Heart right ventricle (tissue), 16 donors: ENCODE data around the gene ZSCAN20. TPM values are rescaled to one million over a fixed set of nuclear protein-coding genes. Genes with fewer than 3 reads are reported as not detected.
"Not testable (repeated sequence)": the region's sequence is repeated elsewhere in the genome, so short reads cannot be mapped to it uniquely, and the experiment has no call there.

Experiments used
- ATAC-seq, 8 donors: fragments of 200-7000 bp; cut with Tn5 transposase; one replicate each; pipeline ENCODE4 v1.9.1; 2020; ENCODE audit warnings: mild to moderate bottlenecking in 8 of 8, moderate library complexity in 8 of 8, moderate number of reproducible peaks in 1 of 8
- DNase-seq, 2 donors: peaks; one replicate each; pipeline ENCODE4 v3.0.0-alpha.2; 2020
- H3K27ac ChIP-seq, 10 donors: fragments of 200-600 bp; sonication (generic) in 2 of 10; one replicate each; pipeline versions ENCODE4 v1.5.0 to v1.8.0; 2020 to 2022; ENCODE audit warnings: mild to moderate bottlenecking in 3 of 10
- H3K27me3 ChIP-seq, 7 donors: fragments of 200-600 bp; one replicate each; pipeline ENCODE4 v1.8.0; 2021 to 2022; ENCODE audit warnings: mild to moderate bottlenecking in 2 of 7
- H3K36me3 ChIP-seq, 9 donors: fragments of 200-600 bp; sonication (generic) in 1 of 9; one replicate each; pipeline versions ENCODE4 v1.5.0 to v1.8.0; 2020 to 2022; ENCODE audit warnings: mild to moderate bottlenecking in 2 of 9
- H3K4me1 ChIP-seq, 9 donors: fragments of 200-600 bp; sonication (generic) in 1 of 9; one replicate each; pipeline versions ENCODE4 v1.5.0 to v1.8.0; 2020 to 2022; ENCODE audit warnings: mild to moderate bottlenecking in 4 of 9
- H3K4me3 ChIP-seq, 10 donors: fragments of 200-600 bp; sonication (generic) in 2 of 10; one replicate each; pipeline versions ENCODE4 v1.5.0 to v1.8.0; 2020 to 2022; ENCODE audit warnings: mild to moderate bottlenecking in 7 of 10, moderate library complexity in 2 of 10
- H3K9me3 ChIP-seq, 11 donors: fragments of 200-600 bp in 10 of 11; sonication (generic) in 2 of 11; one replicate each; pipeline versions ENCODE4 v1.5.0 to v1.8.0; 2013 to 2022; ENCODE audit warnings: mild to moderate bottlenecking in 2 of 11, control low read depth in 1 of 11, moderate library complexity in 1 of 11
- CTCF ChIP-seq, 9 donors: fragments of 200-600 bp; sonication (generic) in 2 of 9; IDR thresholded peaks; one replicate each; pipeline versions ENCODE4 v1.5.0 to v1.8.0; 2021 to 2022; ENCODE audit warnings: antibody characterized with exemption in 9 of 9, mild to moderate bottlenecking in 5 of 9, moderate library complexity in 1 of 9
- WGBS, 2 donors: extraction: QIAGEN DNeasy Blood & Tissue Kit; methylation state at CpG; one replicate each; pipeline ENCODE4 v1.1.7; 2013; ENCODE audit warnings: inconsistent platforms in 1 of 2; 5-methylcytosine and 5-hydroxymethylcytosine counted together
- intact Hi-C, 10 donors: fragments of 100-400 bp; cut with DNase I; formaldehyde crosslinking; loops; one replicate each; pipeline versions ENCODE4 v1.11.1 to v1.14.2; 2022
- polyA plus RNA-seq, 2 donors: library from polyadenylated mRNA; stranded (reverse); fragments of 200-250 nt; gene quantifications; one replicate each; pipeline ENCODE4 v1.2.3, GENCODE V29; 2013
- total RNA-seq, 10 donors: library from RNA; stranded (reverse); fragmentation: NEBNext Ultra II Directional in 3 of 10; extraction: Animal tissue kit (Norgen Biotek cat#: 25700) in 3 of 10; gene quantifications; one replicate each; pipeline versions ENCODE4 v1.2.1 to v1.2.4, GENCODE V29; 2021 to 2023
- donor health status: Arrhythmogenic right ventricular cardiomyopathy.
- donor health status: ischemic (EF 13 %, LVEDD 7.1; RV severe dilation, severe dysfunction).
- donor health status: healthy with polysubstance abuse.
- donor health status: DM: no; HTN: yes; CAD: no.
- donor health status: DM: no; HTN: no; CAD: no.
- donor health status: ischemic (EF 25% LVEDD 6.9; RV normal size, moderate dysfunction).
- donor health status: ischemic (EF 25% LVEDD 5.7; RV mildly dilated, moderate dysfunction).
- donor health status: healthy.
- donor health status: DM: yes; HTN: yes; CAD: no.
- donor health status: Ischemic cardiomyopathy.
- donor health status: ischemic (EF 35%, LVEDD 5.7; RV mildly dilated, moderate dysfunction).
- donor health status: nonischemic (EF 11% LVEDD 7.7; RV severe dilation, severe dysfunction).
- donor health status: DM: yes; HTN: yes; CAD: no.
- donor health status: PGD.
- donor health status: ischemic (EF 29% LVEDD 5.4; RV normal size, mild dysfunction).
- donor health status: nonischemic (EF 23%, LVEDD 6.1; RV moderate dilation, normal function).

ZSCAN20 gene
- total and polyA plus RNA-seq, 12 donors, result 0.83 to 9.3 (median 5.6) TPM

- ATAC-seq, result no peak
- WGBS, 2 donors, result 74 to 85% methylated on average over 1 of the region's 1 CpG
- intact Hi-C loops, result no loop called here
Measured at GRCh38 chr1:33503506-33503905, 31.1 kb downstream of the ZSCAN20 start.

GRCh38 chr1:33507661-33508060 lies 35.2 kb downstream of the ZSCAN20 start:
- H3K9me3 ChIP-seq, result peaks cover 0 to 5% (median 0%) of the 10 kb centered on the region in 11 donors
- H3K27ac ChIP-seq, result no peak overlapping the region
- WGBS, 2 donors, result 93 to 98% methylated on average over 3 of the region's 3 CpGs
- H3K36me3 ChIP-seq, result no peaks in the 10 kb centered on the region
- no peaks in the 10 kb centered on the region for H3K4me1 ChIP-seq
- TF ChIP-seq CTCF (IDR thresholded peaks at IDR 0.05), result no peak
- no peak overlapping the region for H3K4me3 ChIP-seq
- intact Hi-C loops, result no loop called here
- no peak for ATAC-seq
- DNase-seq, result no peak
- H3K27me3 ChIP-seq, result no peaks in the 10 kb centered on the region

More at GRCh38 chr1:33503506-33503905, 31.1 kb downstream of the ZSCAN20 start:
- no peak overlapping the region for H3K27ac ChIP-seq
- H3K27me3 ChIP-seq, result no peaks in the 10 kb centered on the region
- TF ChIP-seq CTCF (IDR thresholded peaks at IDR 0.05), result no peak
- H3K4me1 ChIP-seq, result no peaks in the 10 kb centered on the region
- no peak for DNase-seq
- peaks cover 0 to 7% (median 0%) of the 10 kb centered on the region in 9 donors for H3K36me3 ChIP-seq
- H3K4me3 ChIP-seq, result no peak overlapping the region
- peaks cover 0 to 5% (median 0%) of the 10 kb centered on the region in 11 donors for H3K9me3 ChIP-seq

DNA sequence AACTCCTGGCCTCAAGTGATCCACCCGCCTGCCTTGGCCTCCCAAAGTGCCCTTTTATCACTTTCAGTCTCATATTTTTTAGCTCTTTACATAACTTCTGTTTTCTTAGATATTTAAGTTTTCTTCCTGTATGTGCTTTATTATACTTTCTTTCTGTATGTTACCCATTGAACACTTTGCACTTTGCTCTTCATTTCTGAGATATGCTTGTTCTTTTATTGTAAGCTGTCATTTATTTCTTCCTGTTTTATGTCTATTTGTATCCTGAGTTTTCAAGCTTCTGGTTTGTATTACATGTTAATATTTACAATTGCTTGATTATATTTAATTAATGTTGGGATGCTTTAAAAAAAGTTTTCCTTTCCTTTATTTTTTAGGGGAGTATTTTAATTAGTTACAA lies 35.7 kb downstream of the ZSCAN20 start:
- DNase-seq (no peak), ATAC-seq (no peak)
- WGBS, 2 donors, result 88 to 89% methylated on average over 1 of the region's 1 CpG
- TF ChIP-seq CTCF (IDR thresholded peaks at IDR 0.05), result no peak
- H3K27ac ChIP-seq, result no peak overlapping the region
- no peaks in the 10 kb centered on the region for H3K27me3 ChIP-seq
- no peaks in the 10 kb centered on the region for H3K36me3 ChIP-seq
- H3K9me3 ChIP-seq, result peaks cover 0 to 5% (median 0%) of the 10 kb centered on the region in 11 donors
- H3K4me1 ChIP-seq, result no peaks in the 10 kb centered on the region
- H3K4me3 ChIP-seq, result no peak overlapping the region
- intact Hi-C loops, result no loop called here

GRCh38 chr1:33509276-33509675 lies 36.8 kb downstream of the ZSCAN20 start:
- DNase-seq, H3K4me1 ChIP-seq, H3K36me3 ChIP-seq, intact Hi-C loops, ATAC-seq, H3K27ac ChIP-seq, H3K27me3 ChIP-seq, H3K4me3 ChIP-seq, H3K9me3 ChIP-seq: not testable (repeated sequence)
- 89 to 94% methylated on average over 19 to 24 of the region's 24 CpGs for WGBS, 2 donors

DNA sequence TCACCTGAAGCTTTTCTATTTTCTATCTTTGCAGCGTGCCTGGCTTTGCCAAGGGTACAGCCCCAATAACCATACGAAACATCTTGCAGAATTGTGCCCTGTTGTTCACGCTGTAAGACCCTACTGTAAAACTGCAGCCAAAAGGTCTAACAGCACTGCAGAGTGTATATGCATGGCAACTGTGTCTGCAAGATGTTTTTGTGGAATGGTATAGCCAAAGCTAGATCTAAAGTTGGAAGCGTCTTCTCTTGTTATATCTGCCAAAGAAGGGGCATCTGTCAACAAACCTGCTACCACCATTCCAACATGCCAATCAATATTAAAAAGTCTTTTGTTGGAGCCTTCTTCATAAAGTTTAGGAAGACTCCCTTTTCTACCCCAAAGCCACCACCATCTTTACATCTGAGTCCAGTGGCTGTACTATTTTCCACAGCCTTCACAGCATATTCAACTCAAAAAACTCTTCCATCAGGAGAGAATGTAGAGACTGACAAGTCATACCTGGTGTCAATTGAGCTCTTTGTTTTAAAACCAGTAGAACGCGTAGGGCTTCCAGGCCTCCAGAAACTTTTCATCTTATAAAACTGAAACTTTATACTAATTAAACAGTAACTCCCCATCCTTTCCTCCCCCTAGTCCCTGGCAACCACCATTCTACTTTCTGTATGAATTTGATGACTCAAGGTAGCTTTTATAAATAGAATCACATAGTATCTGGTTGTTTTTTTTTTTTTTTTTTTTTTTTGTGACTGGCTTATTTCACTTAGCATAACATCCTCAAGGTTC lies 40.0 kb downstream of the ZSCAN20 start:
- intact Hi-C loops, result loop anchor here in 2 of 10 donors (10.0 kb wide), 1 partner anchor 102 kb away; no protein-coding TSS in a partner anchor
- Histone ChIP-seq H3K4me1 (peaks cover 0 to 14% (median 0%) of the 10 kb centered on the region in 9 donors), H3K9me3 (peaks cover 0 to 3% (median 0%) of the 10 kb centered on the region in 11 donors), H3K27me3 (no peaks in the 10 kb centered on the region), H3K4me3 (no peak overlapping the region), H3K27ac (no peak overlapping the region), H3K36me3 (no peaks in the 10 kb centered on the region)
- ATAC-seq, result no peak
- no peak for DNase-seq
- 91 to 92% methylated on average over 6 of the region's 6 CpGs for WGBS, 2 donors
- no peak for TF ChIP-seq CTCF (IDR thresholded peaks at IDR 0.05)
